GM15510 (cell line): ENCODE data around the gene ZNF513.

Experiments
- POLR2A ChIP-seq: IDR thresholded peaks from 3 replicates; pipeline ENCODE4 v1.6.1; 2011; ENCODE audit warnings: borderline replicate concordance; ENCODE audit not compliant: insufficient read length; ENCODE audit errors: extremely low read depth

ZNF513 gene

GRCh38 chr2:27347641-27348040 is 32.9 kb downstream of the ZNF513 start:
- no peak for TF ChIP-seq POLR2A

- TF ChIP-seq POLR2A = no peak
Observed at GRCh38 chr2:27336173-27336572, 44.4 kb downstream of the ZNF513 start.

DNA sequence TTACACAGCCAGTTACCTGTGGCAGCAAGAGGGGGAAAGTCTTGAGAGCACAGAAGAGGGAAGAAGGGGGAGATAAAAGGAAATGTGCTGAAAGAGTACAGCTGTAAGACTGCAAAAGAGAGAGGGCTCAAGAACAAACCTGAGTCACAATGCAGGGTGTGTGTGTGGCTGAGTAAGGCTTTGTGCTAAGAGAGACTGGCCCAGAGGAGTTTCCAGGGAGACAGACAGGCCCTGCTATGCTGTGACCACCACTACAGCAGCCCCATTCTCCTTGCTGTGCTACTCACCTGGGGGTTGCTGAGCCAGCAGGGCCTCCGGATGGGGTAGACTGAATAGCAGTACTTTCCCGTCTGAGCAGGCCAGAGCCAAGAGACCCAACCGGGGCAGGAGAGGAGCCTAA is 45.2 kb downstream of the ZNF513 start:
- TF ChIP-seq POLR2A = no peak
